PFSK-1 (cell line): ENCODE results near the gene ATP6V1G3.

Experiments used
- FOXP2 ChIP-seq: optimal IDR thresholded peaks from 2 replicates; pipeline ENCODE3; 2011; ENCODE audit warnings: borderline replicate concordance, control low read depth, inconsistent platforms; ENCODE audit not compliant: insufficient read depth; ENCODE audit errors: extremely low read length, extremely low read depth
- POLR2AphosphoS5 ChIP-seq: IDR thresholded peaks from 2 replicates; pipeline ENCODE4 v1.6.1; 2012; ENCODE audit warnings: low read depth, mild to moderate bottlenecking, control low read depth, low read length, moderate library complexity
- SIN3A ChIP-seq: IDR thresholded peaks from 2 replicates; pipeline ENCODE4 v1.6.1; 2012; ENCODE audit warnings: mild to moderate bottlenecking, low read length, moderate library complexity, borderline replicate concordance; ENCODE audit not compliant: insufficient read depth
- TAF1 ChIP-seq: IDR thresholded peaks from 2 replicates; pipeline ENCODE4 v1.6.1; 2012; ENCODE audit warnings: low read length, control low read depth, borderline replicate concordance; ENCODE audit not compliant: insufficient read depth
- TF ChIP-seq, protein P1 (sequence below), 2 experiments: IDR thresholded peaks; 2 replicates each; pipeline versions ENCODE4 v1.6.1 to v1.8.0; 2011 to 2012; ENCODE audit warnings: low read depth in 2 of 2, low read length in 2 of 2, control low read depth in 1 of 2, inconsistent platforms in 1 of 2, mild to moderate bottlenecking in 1 of 2, moderate library complexity in 1 of 2; ENCODE audit not compliant: insufficient read depth in 1 of 2

ATP6V1G3 gene

DNA sequence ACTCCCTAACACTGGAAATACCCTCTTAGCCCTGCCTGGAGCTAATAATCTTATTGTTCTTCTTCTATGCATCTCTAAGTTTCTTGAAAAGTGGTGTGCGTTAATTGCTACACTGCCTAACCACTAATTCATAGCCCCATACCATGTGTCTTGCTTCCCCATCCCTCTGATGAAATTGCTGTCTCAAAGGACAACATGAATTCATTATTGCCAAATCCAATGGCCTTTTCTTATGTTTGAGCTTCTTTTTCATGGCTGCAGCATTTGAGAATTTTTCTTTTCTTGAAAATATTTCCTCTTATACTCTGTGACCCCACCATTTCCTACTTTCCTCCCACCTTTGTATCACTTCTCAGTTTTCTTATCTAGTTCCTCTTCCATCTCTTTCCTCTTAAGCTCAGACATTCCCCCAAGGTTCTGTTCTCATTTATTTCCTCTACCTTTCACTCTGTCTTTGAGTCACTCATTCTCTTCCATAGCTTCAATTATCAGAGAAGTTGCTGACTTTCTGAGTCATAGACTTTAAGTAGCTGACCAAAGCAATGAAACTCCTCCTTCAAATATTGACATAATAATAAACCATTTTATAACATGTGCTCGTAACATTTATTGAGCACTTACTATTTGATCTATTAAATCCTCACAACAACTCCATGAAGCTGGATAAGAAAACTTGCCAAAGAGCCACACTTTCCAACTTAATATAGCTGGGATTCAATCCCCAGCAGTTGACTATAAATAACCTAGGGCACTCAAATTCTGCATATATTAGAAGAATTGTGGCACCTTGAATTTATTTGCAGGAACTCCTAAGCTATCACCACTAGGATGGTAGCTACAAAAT lies 35.5 kb upstream of the ATP6V1G3 start:
- TF ChIP-seq SIN3A (no peak), FOXP2 (no peak), POLR2AphosphoS5 (no peak), TAF1 (no peak)
- TF ChIP-seq, protein P1, sequence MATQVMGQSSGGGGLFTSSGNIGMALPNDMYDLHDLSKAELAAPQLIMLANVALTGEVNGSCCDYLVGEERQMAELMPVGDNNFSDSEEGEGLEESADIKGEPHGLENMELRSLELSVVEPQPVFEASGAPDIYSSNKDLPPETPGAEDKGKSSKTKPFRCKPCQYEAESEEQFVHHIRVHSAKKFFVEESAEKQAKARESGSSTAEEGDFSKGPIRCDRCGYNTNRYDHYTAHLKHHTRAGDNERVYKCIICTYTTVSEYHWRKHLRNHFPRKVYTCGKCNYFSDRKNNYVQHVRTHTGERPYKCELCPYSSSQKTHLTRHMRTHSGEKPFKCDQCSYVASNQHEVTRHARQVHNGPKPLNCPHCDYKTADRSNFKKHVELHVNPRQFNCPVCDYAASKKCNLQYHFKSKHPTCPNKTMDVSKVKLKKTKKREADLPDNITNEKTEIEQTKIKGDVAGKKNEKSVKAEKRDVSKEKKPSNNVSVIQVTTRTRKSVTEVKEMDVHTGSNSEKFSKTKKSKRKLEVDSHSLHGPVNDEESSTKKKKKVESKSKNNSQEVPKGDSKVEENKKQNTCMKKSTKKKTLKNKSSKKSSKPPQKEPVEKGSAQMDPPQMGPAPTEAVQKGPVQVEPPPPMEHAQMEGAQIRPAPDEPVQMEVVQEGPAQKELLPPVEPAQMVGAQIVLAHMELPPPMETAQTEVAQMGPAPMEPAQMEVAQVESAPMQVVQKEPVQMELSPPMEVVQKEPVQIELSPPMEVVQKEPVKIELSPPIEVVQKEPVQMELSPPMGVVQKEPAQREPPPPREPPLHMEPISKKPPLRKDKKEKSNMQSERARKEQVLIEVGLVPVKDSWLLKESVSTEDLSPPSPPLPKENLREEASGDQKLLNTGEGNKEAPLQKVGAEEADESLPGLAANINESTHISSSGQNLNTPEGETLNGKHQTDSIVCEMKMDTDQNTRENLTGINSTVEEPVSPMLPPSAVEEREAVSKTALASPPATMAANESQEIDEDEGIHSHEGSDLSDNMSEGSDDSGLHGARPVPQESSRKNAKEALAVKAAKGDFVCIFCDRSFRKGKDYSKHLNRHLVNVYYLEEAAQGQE (IDR thresholded peaks at IDR 0.05; ENCODE audit: insufficient read depth in 1 of 2, low read depth in 2 of 2, low read length in 2 of 2) = no peak

- TF ChIP-seq, protein P1 (IDR thresholded peaks at IDR 0.05; ENCODE audit: insufficient read depth in 1 of 2, low read depth in 2 of 2, low read length in 2 of 2) = no peak
- TF ChIP-seq FOXP2 (no peak), SIN3A (no peak), TAF1 (no peak), POLR2AphosphoS5 (no peak)
These were observed 34.8 kb upstream of the ATP6V1G3 start for GRCh38 chr1:198575292-198575691.

GRCh38 chr1:198574325-198574724 lies 33.8 kb upstream of the ATP6V1G3 start:
- TF ChIP-seq, protein P1 (IDR thresholded peaks at IDR 0.05; ENCODE audit: insufficient read depth in 1 of 2, low read depth in 2 of 2, low read length in 2 of 2) = no peak
- TF ChIP-seq SIN3A = no peak
- TF ChIP-seq POLR2AphosphoS5 = no peak
- no peak for TF ChIP-seq FOXP2
- TF ChIP-seq TAF1 = no peak

- TF ChIP-seq POLR2AphosphoS5 = no peak
- TF ChIP-seq, protein P1 (IDR thresholded peaks at IDR 0.05; ENCODE audit: insufficient read depth in 1 of 2, low read depth in 2 of 2, low read length in 2 of 2) = no peak
- TF ChIP-seq FOXP2 = no peak
- TF ChIP-seq SIN3A = no peak
- TF ChIP-seq TAF1 = no peak
These were observed 24.2 kb upstream of the ATP6V1G3 start for GRCh38 chr1:198564716-198565115.
